ENCODE results near the gene NT5C2.
"Not testable (repeated sequence)": the region's sequence is repeated elsewhere in the genome, so short reads cannot be mapped to it uniquely, and the experiment has no call there.

NT5C2 gene

DNA sequence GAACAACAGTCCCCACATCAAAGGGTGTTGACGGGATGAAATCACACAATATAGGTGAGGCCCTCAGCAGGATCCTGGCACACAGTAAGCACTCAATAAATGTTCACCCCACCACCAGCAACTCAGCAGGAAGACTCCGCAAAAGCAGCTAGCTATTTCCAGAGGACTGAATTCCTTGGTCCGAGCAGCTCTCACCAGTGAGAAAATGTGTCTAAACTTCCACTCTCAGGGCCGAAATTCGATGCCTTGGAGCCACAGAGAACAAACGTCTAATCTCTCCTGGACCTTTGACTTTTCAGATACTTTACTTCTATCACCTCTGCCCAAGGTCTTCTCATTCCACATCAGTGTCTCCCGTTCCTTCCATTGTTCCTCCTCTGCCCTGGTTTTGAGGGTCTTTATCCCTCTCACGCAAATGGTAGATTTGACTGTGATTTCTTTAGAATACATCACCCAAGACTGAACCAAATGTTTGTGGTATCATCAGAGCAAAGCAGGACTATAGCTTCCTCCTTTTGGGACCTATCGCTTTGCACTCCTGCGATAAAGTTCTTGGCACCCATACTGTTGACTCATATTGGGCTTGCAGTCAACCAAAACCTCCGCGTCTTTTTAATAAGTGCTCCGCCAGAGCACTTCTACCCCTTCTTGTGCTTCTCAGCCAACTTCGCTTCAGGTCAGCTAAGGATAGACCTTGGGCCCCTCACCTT is 903 bp upstream of the NT5C2 start:
- TF ChIP-seq EZH2 (IDR thresholded peaks at IDR 0.05) (no peak), POLR2AphosphoS5 (IDR thresholded peaks at IDR 0.05; ENCODE audit: borderline replicate concordance, low read depth, low read length) (no peak), FOXP2 (optimal IDR thresholded peaks at IDR 0.05; ENCODE audit: control extremely low read depth, extremely low read length, insufficient read depth) (no peak)
- H3K27ac ChIP-seq = no peak overlapping the region
- H3K4me3 ChIP-seq = no peak overlapping the region
- H3K9ac ChIP-seq (ENCODE audit: insufficient read length) = no peak overlapping the region
- H3K9me3 ChIP-seq (ENCODE audit: low read depth, low read length) = no peaks in the 10 kb centered on the region
- no peak for DNase-seq (ENCODE audit: low read depth, low spot score)
- H3K36me3 ChIP-seq (ENCODE audit: insufficient read depth, low read length) = no peaks in the 10 kb centered on the region

DNA sequence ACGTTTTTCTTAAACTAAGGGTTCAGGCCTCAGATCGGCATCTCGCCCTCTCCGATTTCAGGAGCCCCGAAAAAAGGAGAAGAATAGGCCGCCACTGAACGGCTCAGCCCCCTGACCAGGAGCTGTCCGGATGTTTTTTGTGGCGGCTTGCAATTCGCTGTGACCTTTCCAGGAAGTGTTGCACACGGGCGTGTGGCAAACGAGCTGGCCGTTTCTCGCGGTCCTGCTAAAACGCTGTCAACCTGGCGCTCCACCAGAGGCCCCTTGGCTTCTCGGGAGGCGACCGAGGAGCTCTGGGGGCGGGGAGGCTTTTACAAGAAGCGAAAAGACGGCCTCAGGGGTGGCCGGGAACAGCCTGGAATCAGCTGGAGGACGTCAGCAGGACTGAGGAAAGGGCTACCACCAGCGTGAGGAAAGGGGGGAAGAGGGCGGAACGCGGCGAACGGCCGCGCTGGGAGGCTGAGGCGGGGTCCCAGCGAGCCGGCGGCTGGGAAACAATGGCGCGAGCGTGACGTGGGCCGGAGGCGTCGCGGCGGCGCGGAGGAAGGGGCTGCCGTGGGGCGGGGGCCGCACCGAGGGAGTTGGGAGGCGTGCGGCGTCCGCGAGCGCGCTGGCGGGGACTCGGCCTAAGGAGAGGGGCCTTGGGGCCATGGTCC is 493 bp downstream of the NT5C2 start:
- Histone ChIP-seq H3K9ac (ENCODE audit: insufficient read length) (peak overlapping the region; percentile 81), H3K9me3 (ENCODE audit: low read depth, low read length) (no peaks in the 10 kb centered on the region), H3K27ac (no peak overlapping the region), H3K36me3 (ENCODE audit: insufficient read depth, low read length) (no peaks in the 10 kb centered on the region), H3K4me3 (peak overlapping the region; percentile 85)
- TF ChIP-seq POLR2AphosphoS5 (IDR thresholded peaks at IDR 0.05; ENCODE audit: borderline replicate concordance, low read depth, low read length) = no peak
- no peak for TF ChIP-seq FOXP2 (optimal IDR thresholded peaks at IDR 0.05; ENCODE audit: control extremely low read depth, extremely low read length, insufficient read depth)
- no peak for TF ChIP-seq EZH2 (IDR thresholded peaks at IDR 0.05)
- no peak for DNase-seq (ENCODE audit: low read depth, low spot score)

DNA sequence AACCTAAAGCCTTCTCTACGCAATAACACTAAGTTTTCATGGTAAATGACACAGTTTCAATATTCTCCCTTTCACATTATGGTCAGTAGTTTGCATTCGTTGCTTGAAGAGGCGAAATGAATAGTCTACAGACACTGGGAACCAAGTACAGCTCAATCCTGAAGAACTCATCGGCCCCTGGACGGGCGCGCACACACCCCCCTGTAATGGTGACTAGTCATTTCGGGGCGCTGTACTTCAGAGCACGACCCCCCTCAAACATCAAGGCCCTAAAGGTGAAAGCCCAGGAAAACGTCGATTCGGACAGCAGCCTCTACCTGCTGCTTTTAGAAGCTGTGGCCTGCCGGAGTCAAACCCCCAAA is 1.0 kb downstream of the NT5C2 start:
- Histone ChIP-seq H3K9me3 (ENCODE audit: low read depth, low read length) (no peaks in the 10 kb centered on the region), H3K27ac (no peak overlapping the region), H3K9ac (ENCODE audit: insufficient read length) (peak overlapping the region; percentile 81), H3K4me3 (peak overlapping the region; percentile 85), H3K36me3 (ENCODE audit: insufficient read depth, low read length) (no peaks in the 10 kb centered on the region)
- DNase-seq (ENCODE audit: low read depth, low spot score) = no peak
- TF ChIP-seq POLR2AphosphoS5 (IDR thresholded peaks at IDR 0.05; ENCODE audit: borderline replicate concordance, low read depth, low read length) (no peak), FOXP2 (optimal IDR thresholded peaks at IDR 0.05; ENCODE audit: control extremely low read depth, extremely low read length, insufficient read depth) (no peak), EZH2 (IDR thresholded peaks at IDR 0.05) (no peak)

DNA sequence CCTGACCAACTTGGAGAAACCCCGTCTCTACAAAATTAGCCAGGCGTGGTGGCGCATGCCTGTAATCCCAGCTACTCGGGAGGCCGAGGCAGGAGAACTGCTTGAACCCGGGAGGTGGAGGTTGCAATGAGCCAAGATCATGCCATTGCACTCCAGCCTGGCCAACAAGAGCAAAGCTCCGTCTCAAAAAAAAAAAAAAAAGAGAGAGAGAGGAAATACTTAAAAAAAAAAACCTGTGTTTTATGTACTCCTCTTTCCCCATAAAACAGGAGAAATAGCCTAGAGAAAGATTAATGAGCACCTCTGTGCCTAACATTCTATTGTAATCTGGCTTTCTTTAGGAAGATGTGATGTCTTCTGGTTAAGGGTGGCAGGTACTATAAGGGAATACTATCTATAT is 1.9 kb downstream of the NT5C2 start:
- H3K4me3 ChIP-seq; H3K27ac ChIP-seq; H3K9ac ChIP-seq (ENCODE audit: insufficient read length): not testable (repeated sequence)

DNA sequence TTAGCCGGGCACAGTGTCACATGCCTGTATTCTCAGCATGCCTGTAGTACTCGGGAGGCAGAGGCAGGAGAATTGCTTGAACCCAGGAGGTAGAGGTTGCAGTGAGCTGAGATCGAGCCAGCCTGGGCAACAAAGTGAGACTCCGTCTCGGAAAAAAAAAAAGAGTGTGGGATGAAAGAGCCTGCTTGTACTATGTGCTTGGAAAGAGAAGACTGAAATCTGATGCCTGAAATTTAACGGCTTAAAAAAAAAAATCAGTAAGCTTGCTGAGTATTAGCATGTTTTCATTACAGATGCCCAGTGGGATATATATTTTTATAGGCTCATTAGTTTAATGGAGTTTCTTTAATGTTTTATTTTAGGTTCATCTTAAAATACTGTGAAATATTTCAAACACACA is 4.2 kb downstream of the NT5C2 start:
- Histone ChIP-seq H3K9me3 (ENCODE audit: low read depth, low read length) (no peaks in the 10 kb centered on the region), H3K36me3 (ENCODE audit: insufficient read depth, low read length) (no peaks in the 10 kb centered on the region), H3K9ac (ENCODE audit: insufficient read length) (no peak overlapping the region), H3K4me3 (no peak overlapping the region), H3K27ac (no peak overlapping the region)
- DNase-seq (ENCODE audit: low read depth, low spot score) = no peak
- TF ChIP-seq EZH2 (IDR thresholded peaks at IDR 0.05) (no peak), POLR2AphosphoS5 (IDR thresholded peaks at IDR 0.05; ENCODE audit: borderline replicate concordance, low read depth, low read length) (no peak), FOXP2 (optimal IDR thresholded peaks at IDR 0.05; ENCODE audit: control extremely low read depth, extremely low read length, insufficient read depth) (no peak)

More for the DNA sequence above, 1.9 kb downstream of the NT5C2 start:
- not testable (repeated sequence) for DNase-seq (ENCODE audit: low read depth, low spot score); H3K9me3 ChIP-seq (ENCODE audit: low read depth, low read length); H3K36me3 ChIP-seq (ENCODE audit: insufficient read depth, low read length)

GRCh38 chr10:103186128-103186527 is 6.9 kb downstream of the NT5C2 start:
- no peak overlapping the region for H3K9ac ChIP-seq (ENCODE audit: insufficient read length)
- H3K4me3 ChIP-seq = no peak overlapping the region
- H3K9me3 ChIP-seq (ENCODE audit: low read depth, low read length) = no peaks in the 10 kb centered on the region
- DNase-seq (ENCODE audit: low read depth, low spot score) = no peak
- no peak overlapping the region for H3K27ac ChIP-seq
- no peak for TF ChIP-seq EZH2 (IDR thresholded peaks at IDR 0.05)
- no peak for TF ChIP-seq FOXP2 (optimal IDR thresholded peaks at IDR 0.05; ENCODE audit: control extremely low read depth, extremely low read length, insufficient read depth)
- TF ChIP-seq POLR2AphosphoS5 (IDR thresholded peaks at IDR 0.05; ENCODE audit: borderline replicate concordance, low read depth, low read length) = no peak
- no peaks in the 10 kb centered on the region for H3K36me3 ChIP-seq (ENCODE audit: insufficient read depth, low read length)

GRCh38 chr10:103184615-103185014 is 8.5 kb downstream of the NT5C2 start:
- Histone ChIP-seq H3K4me3 (no peak overlapping the region), H3K9me3 (ENCODE audit: low read depth, low read length) (no peaks in the 10 kb centered on the region), H3K27ac (no peak overlapping the region)

GRCh38 chr10:103183991-103184451 is 9.1 kb downstream of the NT5C2 start:
- not testable (repeated sequence) for H3K9ac ChIP-seq (ENCODE audit: insufficient read length); H3K4me3 ChIP-seq; H3K9me3 ChIP-seq (ENCODE audit: low read depth, low read length); H3K36me3 ChIP-seq (ENCODE audit: insufficient read depth, low read length); DNase-seq (ENCODE audit: low read depth, low spot score); H3K27ac ChIP-seq

More at GRCh38 chr10:103184615-103185014, 8.5 kb downstream of the NT5C2 start:
- H3K36me3 ChIP-seq (ENCODE audit: insufficient read depth, low read length) = no peaks in the 10 kb centered on the region
- TF ChIP-seq EZH2 (IDR thresholded peaks at IDR 0.05) (no peak), POLR2AphosphoS5 (IDR thresholded peaks at IDR 0.05; ENCODE audit: borderline replicate concordance, low read depth, low read length) (no peak), FOXP2 (optimal IDR thresholded peaks at IDR 0.05; ENCODE audit: control extremely low read depth, extremely low read length, insufficient read depth) (no peak)
- no peak overlapping the region for H3K9ac ChIP-seq (ENCODE audit: insufficient read length)
- DNase-seq (ENCODE audit: low read depth, low spot score) = no peak

DNA sequence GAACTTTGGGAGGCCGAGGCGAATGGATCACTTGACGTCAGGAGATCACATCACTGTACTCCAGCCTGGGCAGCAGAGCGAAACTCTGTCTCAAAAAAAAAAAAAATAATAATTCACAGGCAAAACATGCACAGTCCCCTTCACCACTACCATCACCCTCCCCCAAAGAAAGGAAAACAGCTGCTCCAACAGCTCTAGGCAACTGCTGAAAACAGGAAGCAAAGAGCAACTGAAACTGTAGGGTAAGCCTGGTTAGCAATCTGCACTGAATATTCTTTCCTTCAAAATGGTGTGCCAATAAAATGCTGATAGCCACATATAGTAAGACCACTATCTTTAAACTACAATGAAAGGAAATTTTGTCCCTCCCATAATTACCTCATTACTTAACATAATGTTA is 11.8 kb downstream of the NT5C2 start:
- no peaks in the 10 kb centered on the region for H3K36me3 ChIP-seq (ENCODE audit: insufficient read depth, low read length)
- H3K9ac ChIP-seq (ENCODE audit: insufficient read length) = no peak overlapping the region
- H3K27ac ChIP-seq = 0 out of 2 replicates have a peak overlapping the region, but pooled peaks have one; percentile 13
- no peaks in the 10 kb centered on the region for H3K9me3 ChIP-seq (ENCODE audit: low read depth, low read length)
- DNase-seq (ENCODE audit: low read depth, low spot score) = no peak
- H3K4me3 ChIP-seq = no peak overlapping the region
- TF ChIP-seq FOXP2 (optimal IDR thresholded peaks at IDR 0.05; ENCODE audit: control extremely low read depth, extremely low read length, insufficient read depth) (no peak), EZH2 (IDR thresholded peaks at IDR 0.05) (no peak)

Data from SK-N-MC (cell line).